EH (cell line): Measurements from ENCODE around the gene TRAM2.

ENCODE experiments used
- DNase-seq: peaks from one replicate; pipeline ENCODE4 v3.0.0-alpha.2; 2015; ENCODE audit warnings: low read depth

TRAM2 gene

GRCh38 chr6:52509281-52510212, 67.3 kb downstream of the TRAM2 start:
- peak; percentile 94 for DNase-seq

GRCh38 chr6:52508261-52508739, 68.6 kb downstream of the TRAM2 start:
- no peak for DNase-seq

- DNase-seq, result peak; percentile 90
Observed at GRCh38 chr6:52507557-52508260, 69.2 kb downstream of the TRAM2 start.

- DNase-seq, result no peak
Observed at GRCh38 chr6:52506476-52506875, 70.4 kb downstream of the TRAM2 start.

DNA sequence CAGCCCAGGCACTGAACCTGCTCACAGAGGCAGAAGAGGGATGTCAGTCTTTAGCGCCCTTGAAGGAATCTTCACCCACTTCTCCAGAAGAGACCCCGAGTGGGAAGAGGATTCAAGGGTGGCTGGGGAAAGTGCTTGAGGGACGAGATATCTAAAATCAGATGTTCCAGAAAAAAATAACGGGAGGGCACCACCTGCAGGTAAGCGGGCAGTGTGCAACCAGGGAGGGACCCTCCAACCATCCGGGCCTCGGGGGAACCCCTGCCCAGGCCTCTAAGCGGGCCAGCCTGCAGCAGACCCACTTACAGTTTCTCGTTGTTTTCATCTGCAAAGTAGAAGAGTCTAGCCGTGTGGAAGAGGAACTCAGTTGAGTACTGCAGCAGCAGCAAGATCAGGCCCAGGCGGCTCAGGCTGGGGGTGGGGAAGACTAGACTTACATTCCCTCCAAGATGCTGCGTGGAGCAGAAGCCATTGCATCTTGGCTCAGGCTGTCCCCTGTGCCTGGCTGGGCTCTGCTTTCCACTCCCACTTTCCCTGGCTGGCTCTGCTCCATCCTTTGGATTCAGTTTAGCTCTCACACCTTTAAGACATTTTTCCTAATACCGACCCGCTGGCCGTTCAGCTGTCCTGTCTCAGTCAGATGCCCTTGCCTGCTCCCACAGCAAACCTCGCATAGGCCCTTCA, 71.0 kb downstream of the TRAM2 start:
- no peak for DNase-seq

- DNase-seq, result no peak
Observed at GRCh38 chr6:52504782-52505136, 72.1 kb downstream of the TRAM2 start.

DNA sequence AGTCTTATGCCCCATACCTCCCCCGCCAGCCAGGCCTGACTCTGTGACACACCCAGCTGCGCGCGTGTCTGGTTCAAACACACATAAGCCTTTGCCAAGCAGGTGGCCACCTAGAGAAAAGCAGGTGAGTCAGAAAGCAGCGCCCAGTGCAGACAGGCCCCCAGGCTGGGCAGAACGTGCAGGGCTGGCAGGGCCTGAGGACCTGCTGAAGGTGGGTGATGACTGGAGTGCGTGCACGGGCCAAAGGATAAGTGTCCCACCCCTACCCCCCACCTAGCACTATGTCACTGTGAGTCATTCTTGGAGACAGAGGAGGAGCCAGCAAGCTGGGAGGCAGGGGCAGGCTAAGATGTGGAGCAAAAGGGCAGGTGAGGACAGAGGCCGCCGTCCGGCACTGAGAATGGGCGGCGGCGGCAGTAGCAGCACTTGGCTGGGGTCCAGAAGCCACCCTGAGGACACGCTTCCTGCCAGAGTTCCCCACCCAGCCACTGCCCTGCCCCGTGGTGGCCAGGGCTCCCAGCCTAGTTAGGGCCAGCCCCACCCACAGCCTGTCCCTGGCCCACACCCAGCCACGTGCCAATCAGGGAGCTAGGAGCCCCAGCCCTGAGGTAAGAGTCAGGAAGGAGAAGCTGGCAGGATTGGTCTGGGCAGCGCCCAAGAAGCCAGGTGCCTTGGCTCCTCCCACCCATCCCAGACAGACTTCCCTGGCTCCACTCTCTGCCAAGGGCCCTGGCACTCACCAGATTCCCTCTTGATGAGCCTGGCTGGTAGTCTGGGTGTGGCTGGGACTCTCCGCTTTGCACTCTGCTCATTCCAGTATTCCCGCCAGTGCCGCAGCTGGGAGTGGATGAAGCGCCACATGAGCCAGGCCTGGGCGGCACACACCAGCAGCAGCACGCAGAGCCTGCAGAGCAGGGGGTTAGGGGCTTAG, 72.7 kb downstream of the TRAM2 start:
- DNase-seq, result peak; percentile 92

DNA sequence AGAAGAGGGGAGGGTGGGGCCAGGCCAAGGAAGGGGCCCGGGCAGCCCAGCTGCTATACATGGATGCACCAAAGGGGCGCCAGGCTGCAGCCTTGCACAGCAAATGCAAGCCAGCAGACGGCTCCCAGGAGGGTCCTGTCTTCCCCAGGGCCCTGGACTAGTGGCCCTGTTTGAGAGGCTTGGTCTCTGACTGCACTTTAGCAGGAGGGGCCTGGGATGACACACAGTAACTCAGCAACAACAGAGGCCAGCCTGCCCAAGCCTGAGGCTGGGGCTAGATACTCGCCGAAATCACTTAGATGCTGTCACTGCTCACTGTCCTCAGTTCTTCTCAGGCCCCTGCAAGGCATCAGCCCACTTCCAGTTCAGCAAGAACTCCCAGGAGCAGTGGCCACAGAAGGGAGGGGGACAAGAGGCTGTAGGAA, 73.5 kb downstream of the TRAM2 start:
- DNase-seq, result peak; percentile 45

DNA sequence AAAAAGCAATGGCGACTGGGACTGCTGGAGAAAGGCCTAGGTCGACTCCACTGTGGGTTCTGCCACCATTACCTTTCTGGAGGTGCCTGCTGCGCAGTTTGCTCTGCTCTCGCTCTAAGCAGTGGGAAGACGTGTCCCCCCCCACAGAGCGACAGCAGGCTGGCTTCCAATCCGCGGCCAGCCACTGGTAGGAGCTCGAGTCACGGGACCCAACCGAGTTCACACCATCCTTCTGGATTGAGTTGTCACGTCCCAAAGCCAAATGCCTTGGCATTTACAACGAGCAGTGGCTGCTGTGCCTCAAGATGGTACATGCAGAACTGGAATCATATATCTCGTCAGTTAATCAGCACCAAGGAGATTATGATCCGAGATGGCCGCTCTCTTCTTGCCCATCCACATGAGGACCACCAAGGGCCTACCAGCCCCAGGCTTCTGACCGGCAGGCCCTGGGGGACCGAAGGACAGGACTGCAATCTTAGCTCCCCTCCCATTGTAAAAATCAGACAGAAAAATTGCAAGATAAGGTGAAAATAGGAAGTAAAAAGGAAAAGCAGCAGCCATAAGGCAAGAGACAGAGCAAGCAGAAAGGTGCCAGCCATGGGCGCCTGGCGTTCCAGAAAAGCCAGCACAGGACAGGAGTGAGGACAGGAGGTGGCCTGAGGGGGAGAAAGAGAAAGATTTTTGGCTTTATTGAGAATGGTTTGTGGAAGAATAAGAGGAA, 74.4 kb downstream of the TRAM2 start:
- DNase-seq, result no peak

DNA sequence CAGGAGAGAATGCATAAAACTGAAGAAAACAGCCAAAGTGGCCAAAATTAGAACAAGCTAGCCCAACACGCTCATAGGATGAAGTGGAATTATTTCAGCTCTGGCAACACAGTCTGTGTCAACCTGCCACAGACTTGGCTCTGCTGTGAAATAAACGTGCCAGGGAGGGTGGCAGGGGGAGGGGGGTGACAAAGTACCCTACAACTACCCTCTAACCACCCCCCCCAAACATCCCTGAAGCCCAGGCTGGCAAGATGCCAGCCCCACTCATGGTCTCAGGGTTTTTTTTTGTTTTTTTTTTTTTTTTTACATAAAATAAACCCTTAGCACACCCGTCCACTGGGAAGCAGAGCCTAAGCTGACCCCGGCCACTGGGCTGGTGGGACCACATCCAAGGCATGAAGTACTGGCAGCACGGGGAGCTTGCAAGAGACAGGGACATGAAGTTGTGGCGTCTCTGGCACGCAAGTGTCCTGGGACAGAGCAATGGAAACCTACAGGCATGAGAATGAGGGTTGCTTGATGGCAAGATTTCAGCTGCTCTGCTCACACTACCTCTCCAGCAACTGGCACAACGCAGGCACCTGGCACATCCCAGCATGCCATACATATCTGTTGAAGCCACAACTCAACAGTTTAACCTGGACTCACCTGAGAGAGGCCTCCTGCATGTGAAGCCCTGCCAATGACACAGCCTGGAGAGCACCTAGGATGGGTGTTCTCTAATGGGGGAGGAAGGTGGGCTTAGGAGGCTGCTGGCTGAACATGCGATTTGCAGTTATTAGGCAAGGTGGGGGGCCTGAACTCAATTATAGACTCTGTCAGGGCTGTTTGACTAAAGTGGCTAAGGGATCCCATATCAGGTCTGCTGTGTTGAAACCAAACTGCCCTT, 76.4 kb downstream of the TRAM2 start:
- DNase-seq, result no peak

GRCh38 chr6:52499681-52500236, 77.1 kb downstream of the TRAM2 start:
- no peak for DNase-seq

DNA sequence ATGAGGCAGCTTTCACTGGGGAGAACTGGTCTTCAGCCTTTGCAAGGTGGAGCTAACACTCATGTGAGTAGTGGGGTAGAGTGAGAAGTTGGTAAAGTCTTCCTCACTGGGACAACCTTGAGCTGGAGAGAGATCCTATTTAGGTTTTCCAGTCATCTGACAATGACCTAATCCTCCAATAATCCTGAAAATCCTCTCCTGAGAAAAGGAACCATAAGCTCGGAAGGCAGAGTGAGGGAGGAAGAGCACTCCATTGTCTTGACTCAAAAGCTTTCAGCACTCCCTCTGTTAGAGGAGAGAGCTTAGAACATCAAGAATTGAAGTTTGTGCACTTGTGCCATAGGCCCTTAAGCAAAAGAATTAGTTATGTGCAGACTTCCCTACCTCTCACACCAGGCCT, 77.8 kb downstream of the TRAM2 start:
- peak; percentile 85 for DNase-seq

- DNase-seq, result no peak
Observed at GRCh38 chr6:52498538-52499017, 78.3 kb downstream of the TRAM2 start.

- DNase-seq, result peak; percentile 53
Observed at GRCh38 chr6:52497652-52498408, 79.0 kb downstream of the TRAM2 start.

- no peak for DNase-seq
Observed at GRCh38 chr6:52496631-52497030, 80.2 kb downstream of the TRAM2 start.

DNA sequence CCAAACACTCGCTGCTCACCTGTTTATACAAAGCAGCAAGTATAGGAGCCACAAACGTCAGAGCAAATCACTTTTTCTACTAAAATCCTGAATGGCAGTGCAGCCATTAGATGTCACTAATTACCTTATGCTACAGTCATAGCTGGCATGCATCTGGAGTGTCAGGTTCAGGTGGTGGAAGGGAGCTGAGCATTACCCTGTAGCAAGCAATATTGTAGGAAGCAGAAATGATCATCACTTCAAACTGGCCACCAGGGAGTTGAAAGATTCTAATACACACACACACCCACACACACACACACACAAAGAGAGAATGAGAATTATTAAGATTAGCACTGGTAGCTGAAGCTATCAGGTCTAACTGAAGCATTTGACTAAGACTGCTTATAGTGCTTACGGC, 80.9 kb downstream of the TRAM2 start:
- no peak for DNase-seq

GRCh38 chr6:52494298-52495072, 82.4 kb downstream of the TRAM2 start:
- no peak for DNase-seq

DNA sequence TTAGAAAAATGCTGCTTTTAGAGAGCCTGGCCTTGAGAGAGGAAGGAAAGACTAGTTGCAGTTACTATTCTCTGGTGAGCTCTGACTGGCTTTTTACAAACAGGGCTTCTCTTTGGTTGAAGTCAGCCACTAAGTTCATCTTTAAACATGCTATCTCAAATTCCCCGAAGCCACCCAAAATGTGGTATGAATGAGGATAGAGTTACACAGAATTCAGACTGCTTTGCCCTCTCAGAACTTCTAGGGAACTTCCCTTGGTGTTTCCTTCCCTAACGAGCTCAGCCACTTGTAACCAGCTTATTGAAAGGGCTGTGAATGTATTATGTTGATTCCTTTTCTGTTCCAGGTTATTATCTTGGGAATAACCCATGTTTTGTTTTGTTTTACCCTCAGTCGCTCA, 83.2 kb downstream of the TRAM2 start:
- no peak for DNase-seq
